ENCODE data around the gene FLRT1.

The FLRT1 gene

GRCh38 chr11:64065712-64066111 is 30.0 kb downstream of the FLRT1 start:
- no peak for DNase-seq (ENCODE audit: low read depth in 2 of 2)

- no peak for DNase-seq (ENCODE audit: low read depth in 2 of 2)
Observed at GRCh38 chr11:64067230-64067993, 31.7 kb downstream of the FLRT1 start.

- no peak for DNase-seq (ENCODE audit: low read depth in 2 of 2)
Observed at GRCh38 chr11:64068705-64069400, 33.1 kb downstream of the FLRT1 start.

GRCh38 chr11:64069401-64070313 is 33.9 kb downstream of the FLRT1 start:
- no peak for DNase-seq (ENCODE audit: low read depth in 2 of 2)

DNA sequence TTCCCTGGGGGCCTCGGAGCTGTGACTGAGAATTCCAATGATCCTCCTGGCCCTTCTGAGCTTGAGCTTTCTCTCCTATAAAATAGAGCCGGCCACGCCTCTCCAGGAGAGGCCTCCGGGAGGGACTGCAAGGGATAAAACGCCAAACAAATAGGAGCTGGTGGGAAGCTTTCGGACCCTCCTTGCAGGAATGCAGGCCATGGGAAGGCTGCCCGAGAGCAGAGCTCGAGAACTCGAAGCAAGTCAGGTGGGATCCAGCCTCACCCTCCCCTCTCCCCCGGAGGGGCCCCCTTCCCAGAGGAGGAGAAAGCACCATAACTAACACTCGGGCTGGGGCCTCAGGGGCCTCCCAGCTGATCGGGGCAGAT is 34.6 kb downstream of the FLRT1 start:
- no peak for DNase-seq (ENCODE audit: low read depth in 2 of 2)

DNA sequence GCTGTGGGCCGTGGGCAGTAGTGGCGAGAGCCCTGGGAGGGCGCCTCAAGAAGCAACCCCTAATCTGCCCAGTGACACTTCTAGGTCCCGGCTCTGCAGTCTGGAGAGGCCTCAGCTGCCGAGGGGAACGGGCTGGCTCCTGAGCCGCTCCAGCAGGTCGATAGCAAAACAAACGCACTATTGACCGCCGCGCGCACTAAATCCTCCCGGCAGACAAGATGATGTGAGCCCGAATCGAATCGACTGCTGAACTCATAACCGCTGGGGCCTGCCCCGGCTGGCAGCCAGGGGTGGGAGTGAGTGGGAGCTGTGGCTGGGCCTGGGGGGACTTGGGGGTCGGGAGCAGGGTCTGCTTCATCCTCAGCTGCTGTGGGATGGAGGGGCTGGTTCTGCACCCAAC is 36.1 kb downstream of the FLRT1 start:
- no peak for DNase-seq (ENCODE audit: low read depth in 2 of 2)

- DNase-seq (ENCODE audit: low read depth in 2 of 2): no peak
Observed at GRCh38 chr11:64072403-64072802, 36.7 kb downstream of the FLRT1 start.

- DNase-seq (ENCODE audit: low read depth in 2 of 2): no peak
Observed at GRCh38 chr11:64072871-64073270, 37.1 kb downstream of the FLRT1 start.

GRCh38 chr11:64073542-64073941 is 37.8 kb downstream of the FLRT1 start:
- no peak for DNase-seq (ENCODE audit: low read depth in 2 of 2)

DNA sequence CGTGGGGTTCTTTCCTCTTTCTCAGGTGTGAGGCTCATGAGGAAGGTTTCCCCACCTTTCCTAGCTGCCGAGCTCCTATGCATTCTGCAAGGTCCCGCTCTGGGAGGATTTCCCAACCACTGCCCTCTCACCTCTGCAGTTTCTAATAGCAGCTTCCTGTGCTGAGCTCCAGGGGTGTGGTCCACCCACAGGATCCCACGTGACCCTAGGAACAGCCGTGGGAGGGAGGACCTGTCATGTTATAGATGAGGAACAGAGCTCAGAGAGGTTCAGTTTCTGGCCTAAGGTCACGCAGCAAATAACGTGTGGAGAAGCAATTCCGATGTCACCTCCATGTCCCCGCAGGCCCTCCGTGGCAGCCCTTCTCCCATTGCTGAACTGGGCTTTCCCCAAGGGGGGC is 38.5 kb downstream of the FLRT1 start:
- no peak for DNase-seq (ENCODE audit: low read depth in 2 of 2)

DNA sequence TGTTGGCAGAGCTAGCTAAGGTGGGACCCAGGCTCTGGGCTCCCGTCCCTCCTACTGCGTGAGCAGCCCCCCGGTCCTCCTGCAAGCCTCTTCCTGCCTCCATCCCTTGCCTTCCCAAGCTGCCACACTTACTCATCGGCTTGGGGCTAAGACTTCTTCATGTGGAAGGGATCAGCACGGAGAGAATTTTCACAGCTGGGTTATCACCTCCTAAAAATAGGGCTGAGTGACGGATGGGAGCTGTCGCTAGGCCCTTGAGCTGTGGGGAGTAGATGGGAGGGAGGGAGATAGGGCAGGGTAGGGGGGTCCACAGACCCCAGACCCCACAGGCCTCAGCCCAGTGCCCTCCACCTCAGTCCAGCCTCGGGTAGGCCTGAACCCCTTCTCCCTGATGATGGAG is 41.0 kb downstream of the FLRT1 start:
- DNase-seq (ENCODE audit: low read depth in 2 of 2): no peak

- DNase-seq (ENCODE audit: low read depth in 2 of 2): no peak
Observed at GRCh38 chr11:64077607-64078006, 41.9 kb downstream of the FLRT1 start.

- no peak for DNase-seq (ENCODE audit: low read depth in 2 of 2)
Observed at GRCh38 chr11:64078284-64078683, 42.6 kb downstream of the FLRT1 start.

- no peak for DNase-seq (ENCODE audit: low read depth in 2 of 2)
Observed at GRCh38 chr11:64078905-64079304, 43.2 kb downstream of the FLRT1 start.

- DNase-seq (ENCODE audit: low read depth in 2 of 2): no peak
Observed at GRCh38 chr11:64080390-64080789, 44.7 kb downstream of the FLRT1 start.

GRCh38 chr11:64081745-64082442 is 46.2 kb downstream of the FLRT1 start:
- DNase-seq (ENCODE audit: low read depth in 2 of 2): no peak

DNA sequence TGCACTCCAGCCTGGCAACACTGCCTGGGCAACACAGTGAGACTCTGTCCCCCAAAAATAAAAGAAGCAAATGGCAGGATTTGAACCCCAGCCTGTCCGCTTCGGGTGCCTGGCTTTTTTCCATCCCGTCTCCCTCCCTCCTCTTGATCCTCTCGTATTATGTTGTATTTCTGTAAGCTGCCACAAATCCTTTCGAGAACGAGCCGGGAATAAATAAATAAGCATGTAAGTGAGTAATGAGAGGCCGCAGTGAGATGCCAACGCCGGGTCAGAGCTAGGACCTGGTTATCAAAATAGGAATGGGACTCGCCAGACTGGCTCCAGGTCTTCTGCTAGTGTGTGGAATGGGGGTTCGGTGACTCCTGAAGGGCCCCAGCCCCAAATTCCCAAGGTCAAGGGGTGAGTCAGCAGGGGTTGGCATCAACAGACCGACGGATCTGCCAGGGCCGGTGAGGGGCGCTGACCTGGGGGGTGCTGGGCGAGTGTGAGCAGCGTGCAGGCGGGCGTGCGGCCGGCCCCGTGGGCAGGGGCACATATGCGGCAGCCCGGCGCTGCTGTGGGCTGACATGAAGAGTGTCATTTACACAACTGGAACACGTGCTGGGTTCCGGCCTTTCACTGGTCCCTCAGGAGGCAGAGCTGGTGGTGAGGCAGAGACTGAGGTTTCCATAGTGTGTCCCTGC is 47.8 kb downstream of the FLRT1 start:
- DNase-seq (ENCODE audit: low read depth in 2 of 2): no peak

DNA sequence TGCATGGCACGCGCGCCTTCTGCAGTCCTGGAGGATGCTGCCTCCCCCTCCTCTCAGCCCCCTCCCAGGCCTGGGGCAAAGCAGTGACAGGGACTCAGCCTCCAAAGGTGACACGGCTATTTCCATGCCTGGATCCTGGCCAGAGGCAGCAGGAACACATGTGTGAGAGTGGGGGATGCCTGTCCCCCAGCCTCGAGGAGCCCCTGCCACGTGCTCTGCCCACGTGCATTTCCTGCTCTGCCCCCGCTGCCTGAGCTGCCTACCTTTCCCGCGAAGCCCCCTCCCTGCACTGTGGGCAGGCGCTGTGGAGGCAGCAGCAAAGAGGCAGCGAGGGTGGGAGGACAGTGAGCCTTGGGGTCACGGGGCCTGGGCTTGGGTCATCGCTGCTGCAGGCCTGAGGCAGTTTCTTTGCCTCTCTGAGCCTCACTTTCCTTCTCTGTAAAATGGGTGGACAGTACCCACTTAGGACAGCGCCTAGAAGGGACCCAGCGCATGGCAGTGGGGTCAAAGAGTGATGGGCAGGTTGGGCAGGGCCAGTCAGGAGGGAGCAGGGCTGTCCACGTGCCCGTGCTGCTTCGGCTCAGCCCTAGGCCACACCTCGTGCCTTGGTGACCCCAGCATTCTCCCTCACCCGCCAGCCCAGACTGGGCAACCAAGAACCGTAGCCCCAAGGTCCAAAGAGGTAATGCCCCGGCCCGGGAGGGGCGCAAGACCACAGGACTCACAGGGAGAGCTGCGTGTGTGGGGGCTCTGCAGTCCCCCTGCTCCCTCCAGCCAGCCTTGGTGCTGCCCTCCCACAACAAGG is 48.6 kb downstream of the FLRT1 start:
- DNase-seq (ENCODE audit: low read depth in 2 of 2): no peak

GRCh38 chr11:64084951-64085710 is 49.4 kb downstream of the FLRT1 start:
- no peak for DNase-seq (ENCODE audit: low read depth in 2 of 2)

All from stimulated activated CD4-positive, alpha-beta T cell treated with anti-CD3 and anti-CD28 coated beads, Interleukin-15, amount 100 ng/mL, for 48 hours (primary cell).